HG02763 (cell line): ENCODE data around the gene ZNF18.
"Not testable (repeated sequence)": the region's sequence is repeated elsewhere in the genome, so short reads cannot be mapped to it uniquely, and the experiment has no call there.

Source experiments
- ATAC-seq: cut with Tn5 transposase; IDR thresholded peaks from one replicate; pipeline ENCODE4 v1.9.1; 2021; ENCODE audit warnings: mild to moderate bottlenecking, moderate library complexity; ENCODE audit not compliant: unreplicated experiment

Gene ZNF18

GRCh38 chr17:11986942-11987329, 10.3 kb downstream of the ZNF18 start:
- ATAC-seq: no peak

GRCh38 chr17:11986179-11986941, 10.9 kb downstream of the ZNF18 start:
- ATAC-seq: no peak

DNA sequence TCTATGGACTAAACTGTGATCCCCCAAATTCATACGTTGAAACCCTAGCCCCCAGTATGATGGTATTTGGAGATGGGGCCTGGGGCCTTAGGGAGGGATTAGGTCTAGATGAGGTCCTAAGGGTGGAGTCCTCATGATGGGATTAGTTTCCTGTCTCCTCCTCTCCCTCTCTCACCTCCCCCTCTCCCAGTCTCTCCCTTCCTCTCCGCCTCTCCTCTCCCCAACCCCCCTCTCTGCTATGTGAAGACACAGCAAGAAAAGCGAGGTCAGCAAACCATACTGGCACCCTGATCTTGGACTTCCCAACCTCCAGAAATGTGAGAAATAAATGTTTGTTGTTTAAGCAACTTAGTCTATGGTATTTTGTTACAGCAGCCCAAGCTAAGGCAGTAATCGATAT, 15.4 kb downstream of the ZNF18 start:
- ATAC-seq: no peak

GRCh38 chr17:11980813-11981212, 16.5 kb downstream of the ZNF18 start:
- no peak for ATAC-seq

DNA sequence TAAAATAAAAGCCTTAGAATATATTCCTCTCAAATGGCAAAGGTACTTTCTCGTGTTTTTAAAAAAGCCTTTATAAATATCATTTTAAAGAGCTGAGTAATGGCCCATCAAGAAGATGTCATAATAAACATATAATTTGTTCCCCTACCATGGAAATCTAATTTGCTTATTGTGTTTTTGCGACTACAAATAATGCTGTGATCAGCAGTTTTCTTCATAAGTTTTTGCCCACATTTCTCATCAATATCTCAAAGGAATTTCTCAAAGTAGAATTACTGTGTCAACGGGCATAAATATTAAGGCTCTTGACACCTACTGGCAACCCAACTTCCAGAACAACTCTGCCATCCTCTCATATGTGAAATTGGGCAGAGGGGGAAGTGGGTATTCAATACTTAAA, 17.5 kb downstream of the ZNF18 start:
- no peak for ATAC-seq

- ATAC-seq: not testable (repeated sequence)
Measured at GRCh38 chr17:11972741-11973140, 24.5 kb downstream of the ZNF18 start.

DNA sequence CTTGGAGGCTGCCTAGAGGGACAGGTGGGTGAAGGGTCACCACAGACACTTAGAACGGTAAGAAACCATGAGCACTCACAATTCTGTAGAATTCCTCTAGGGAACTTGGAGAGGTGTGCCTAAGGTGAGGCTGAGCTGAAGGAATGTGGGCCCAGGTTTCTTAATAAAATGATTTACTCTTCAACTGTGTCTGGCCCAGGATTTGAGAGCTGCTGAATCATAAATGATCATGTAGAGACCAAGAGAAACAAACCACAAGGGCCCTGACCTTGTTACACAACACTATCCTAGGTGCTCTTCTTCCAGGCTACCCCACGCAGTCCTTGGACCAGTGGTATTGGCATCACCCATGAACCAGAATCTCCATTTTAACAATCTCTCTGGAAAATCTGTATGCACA, 27.7 kb downstream of the ZNF18 start:
- no peak for ATAC-seq

- ATAC-seq: no peak
Measured at GRCh38 chr17:11954936-11955335, 42.3 kb downstream of the ZNF18 start.

- no peak for ATAC-seq
Measured at GRCh38 chr17:11953924-11954323, 43.4 kb downstream of the ZNF18 start.

- no peak for ATAC-seq
Measured at GRCh38 chr17:11952610-11953009, 44.7 kb downstream of the ZNF18 start.

DNA sequence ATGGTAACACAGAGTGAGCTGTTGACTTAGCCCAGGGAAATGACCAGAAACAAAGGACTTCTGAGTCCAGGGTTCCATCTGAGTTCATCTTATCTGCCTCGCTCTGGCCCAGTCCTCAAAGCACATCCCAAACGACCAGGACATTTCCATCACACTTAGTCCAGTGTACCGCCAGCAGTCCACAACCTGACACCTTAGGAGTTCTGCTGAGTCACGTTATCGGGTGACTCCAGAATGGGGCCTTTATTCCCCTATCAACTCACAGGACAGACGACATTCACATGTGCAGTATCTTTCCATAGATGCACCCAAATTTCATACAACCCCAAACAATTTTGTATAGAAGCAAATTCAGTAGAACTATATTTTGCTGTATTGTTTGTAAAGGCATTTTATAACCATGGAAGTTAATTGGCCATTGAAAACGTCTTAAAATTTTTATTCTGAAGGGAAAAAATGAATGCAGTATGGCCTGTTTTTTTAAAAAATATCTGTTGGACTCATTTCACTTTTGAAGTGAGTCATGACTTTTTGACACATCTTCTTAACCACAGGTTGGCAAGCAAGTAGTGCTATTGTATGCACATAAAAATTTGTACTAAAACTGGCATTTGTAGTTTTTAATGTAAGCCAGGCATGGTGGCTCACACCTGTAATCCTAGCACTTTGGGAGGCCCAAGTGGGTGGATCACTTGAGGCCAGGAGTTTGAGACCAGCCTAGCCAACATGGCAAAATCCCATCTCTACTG, 46.3 kb downstream of the ZNF18 start:
- no peak for ATAC-seq

DNA sequence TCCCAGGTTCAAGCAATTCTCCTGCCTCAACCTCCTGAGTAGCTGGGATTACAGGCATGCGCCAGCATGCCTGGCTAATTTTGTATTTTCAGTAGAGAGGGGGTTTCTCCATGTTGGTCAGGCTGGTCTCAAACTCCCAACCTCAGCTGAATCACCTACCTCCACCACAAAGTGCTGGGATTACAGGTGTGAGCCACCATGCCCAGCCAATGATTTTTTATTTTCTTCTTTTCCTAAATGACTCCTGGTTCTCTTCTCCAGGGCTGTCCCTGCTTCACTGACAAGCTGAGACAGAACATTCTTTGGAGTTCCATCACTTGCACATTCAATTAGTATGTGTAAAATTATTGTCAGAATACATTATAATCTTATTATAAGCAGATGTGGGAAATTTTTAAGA, 47.7 kb downstream of the ZNF18 start:
- ATAC-seq: not testable (repeated sequence)

- no peak for ATAC-seq
Measured at GRCh38 chr17:11948789-11949188, 48.5 kb downstream of the ZNF18 start.

DNA sequence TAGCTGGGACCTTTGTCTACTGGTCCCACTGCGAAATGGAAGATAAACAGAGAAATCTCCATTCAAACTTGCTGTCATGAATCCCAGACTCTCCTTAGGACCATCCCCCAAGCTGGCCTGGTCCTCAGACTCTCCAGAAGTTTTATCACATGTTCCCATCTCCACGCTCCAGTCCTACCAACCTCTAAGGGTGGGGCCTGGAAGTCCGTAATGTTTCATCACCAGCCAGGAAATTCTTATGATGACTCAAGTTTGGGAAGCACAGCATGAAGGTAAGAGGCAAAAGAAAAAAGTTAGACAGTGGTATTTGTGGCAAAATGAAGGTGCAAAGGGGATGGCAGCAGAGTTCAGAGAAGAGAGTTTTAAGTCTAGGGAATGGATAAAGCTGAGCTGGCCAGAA, 52.7 kb downstream of the ZNF18 start:
- no peak for ATAC-seq

DNA sequence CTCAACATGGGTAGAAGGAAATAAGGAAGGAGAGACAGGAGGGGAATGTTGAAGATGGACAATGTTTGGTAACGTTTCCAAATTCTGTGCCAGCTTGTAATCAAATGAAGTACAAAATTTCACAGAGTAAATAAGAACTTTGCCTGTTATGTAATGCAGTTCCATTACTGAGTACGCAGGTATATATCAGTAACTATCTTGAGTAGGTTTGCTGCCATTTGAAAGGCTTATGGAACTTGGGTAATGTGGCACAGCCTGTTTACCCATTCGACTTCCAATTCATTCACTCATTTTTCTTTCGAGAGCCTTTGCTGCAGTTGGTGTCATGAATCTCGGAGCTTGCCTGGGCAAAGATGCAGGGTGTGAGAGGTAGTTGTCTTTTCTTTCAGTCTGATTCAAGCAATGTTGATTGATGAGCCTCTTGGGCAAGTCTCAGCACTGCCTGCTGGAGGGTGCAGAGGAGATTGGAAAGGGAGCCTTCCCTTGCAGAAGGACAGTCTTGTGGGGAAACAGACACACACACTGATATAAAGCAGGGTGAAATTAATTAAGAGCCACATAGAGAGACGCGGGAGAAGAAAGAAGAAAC, 53.4 kb downstream of the ZNF18 start:
- ATAC-seq: no peak

GRCh38 chr17:11943086-11943485, 54.2 kb downstream of the ZNF18 start:
- not testable (repeated sequence) for ATAC-seq

DNA sequence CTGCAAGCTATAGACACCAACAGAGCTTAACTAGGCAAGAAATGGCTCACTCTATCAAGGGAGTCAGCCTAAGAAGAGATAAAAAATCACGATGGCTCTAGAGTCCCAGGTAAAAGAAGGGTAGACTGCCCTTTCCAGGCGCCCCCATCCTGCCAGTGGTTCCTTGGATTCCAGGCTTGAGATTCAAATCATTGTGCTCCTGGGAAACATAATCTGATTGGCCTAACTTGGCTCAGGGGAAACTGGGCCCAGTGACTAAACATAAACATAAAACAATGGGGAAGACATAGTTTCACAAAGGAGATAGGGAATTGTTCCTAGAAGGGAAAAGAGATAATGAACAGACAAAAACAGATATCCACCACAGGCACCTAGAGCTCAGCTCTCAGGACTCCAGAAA, 56.4 kb downstream of the ZNF18 start:
- no peak for ATAC-seq

- no peak for ATAC-seq
Measured at GRCh38 chr17:11935734-11936406, 61.4 kb downstream of the ZNF18 start.

GRCh38 chr17:11932337-11932898, 64.9 kb downstream of the ZNF18 start:
- ATAC-seq: no peak

GRCh38 chr17:11928436-11928835, 68.8 kb downstream of the ZNF18 start:
- no peak for ATAC-seq
